Activated CD4-positive, CD25-positive, alpha-beta regulatory T cell treated with anti-CD3 and anti-CD28 coated beads, Interleukin-2, amount 50 U/mL, for 72 hours (primary cell): ENCODE results near the gene USP14.
"Not testable (repeated sequence)": the region's sequence is repeated elsewhere in the genome, so short reads cannot be mapped to it uniquely, and the experiment has no call there.

ENCODE experiments used
- DNase-seq: peaks from one replicate; pipeline ENCODE4 v3.0.0; 2021

USP14 gene

DNA sequence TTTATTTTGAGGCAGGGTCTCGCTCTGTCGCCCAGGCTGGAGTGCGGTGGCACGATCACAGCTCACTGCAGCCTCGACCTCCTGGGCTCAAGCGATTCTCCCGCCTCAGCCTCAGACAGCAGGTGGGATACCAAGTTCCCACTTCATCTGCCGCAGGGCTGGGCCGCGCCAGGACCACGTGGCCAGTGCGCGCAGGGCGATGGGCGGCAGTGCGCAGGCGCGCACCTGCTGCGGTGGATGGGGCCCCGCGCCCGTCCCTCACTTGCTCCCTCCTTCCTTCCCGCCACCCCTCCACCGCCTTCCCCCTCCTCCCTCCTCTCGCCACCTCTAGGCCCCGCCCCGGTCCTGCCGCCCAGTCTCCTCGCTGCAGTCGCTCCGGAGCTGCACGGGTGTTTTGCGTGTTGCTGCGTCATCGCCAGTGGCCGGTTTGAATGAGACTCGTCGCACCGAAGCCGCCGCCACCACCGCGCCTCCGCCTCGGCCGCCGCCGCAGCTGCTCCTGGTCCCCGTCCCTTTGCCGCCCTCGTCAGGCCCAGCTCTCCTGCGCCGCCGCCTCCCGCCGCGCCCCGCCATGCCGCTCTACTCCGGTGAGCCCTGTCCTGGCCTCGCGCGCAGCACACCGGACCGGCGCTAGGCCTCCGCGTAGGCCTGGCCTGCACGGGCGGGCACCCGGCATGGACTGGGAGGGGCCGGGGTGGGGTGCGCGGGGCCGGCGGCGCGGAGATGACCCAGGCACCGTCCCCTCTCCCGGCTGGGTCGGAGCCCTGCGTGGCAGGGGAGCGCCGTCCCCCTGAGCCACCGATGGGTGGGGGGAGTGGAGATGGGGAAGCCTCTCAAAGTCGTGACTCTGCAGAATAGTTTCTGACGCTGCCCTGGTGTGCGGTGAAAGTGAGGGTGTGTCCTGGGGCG, at the start of gene USP14:
Gene USP14 (plus strand): TSS at position 430 of the 909 bp plus-strand sequence. CDS start 142 bp downstream, at position 572.
- DNase-seq, result peak; percentile 95

DNA sequence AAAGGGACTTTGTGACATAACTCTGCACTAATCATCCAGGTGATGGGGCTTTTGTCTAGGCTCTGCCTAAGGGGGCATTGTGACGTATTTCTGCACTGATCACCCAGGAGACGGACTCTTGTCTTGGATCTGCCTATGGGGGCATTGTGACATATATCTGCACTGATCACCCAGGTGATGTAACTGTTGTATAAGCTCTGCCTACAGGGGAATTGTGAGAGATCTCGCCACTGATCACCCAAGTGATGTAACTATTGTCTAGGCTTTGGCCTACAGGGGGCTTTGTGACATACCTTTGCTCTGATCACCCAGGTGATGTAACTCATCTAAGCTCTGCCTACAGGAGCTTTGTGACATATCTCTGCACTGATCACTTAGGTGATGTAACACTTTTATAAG, 49.7 kb upstream of the USP14 start:
- not testable (repeated sequence) for DNase-seq

DNA sequence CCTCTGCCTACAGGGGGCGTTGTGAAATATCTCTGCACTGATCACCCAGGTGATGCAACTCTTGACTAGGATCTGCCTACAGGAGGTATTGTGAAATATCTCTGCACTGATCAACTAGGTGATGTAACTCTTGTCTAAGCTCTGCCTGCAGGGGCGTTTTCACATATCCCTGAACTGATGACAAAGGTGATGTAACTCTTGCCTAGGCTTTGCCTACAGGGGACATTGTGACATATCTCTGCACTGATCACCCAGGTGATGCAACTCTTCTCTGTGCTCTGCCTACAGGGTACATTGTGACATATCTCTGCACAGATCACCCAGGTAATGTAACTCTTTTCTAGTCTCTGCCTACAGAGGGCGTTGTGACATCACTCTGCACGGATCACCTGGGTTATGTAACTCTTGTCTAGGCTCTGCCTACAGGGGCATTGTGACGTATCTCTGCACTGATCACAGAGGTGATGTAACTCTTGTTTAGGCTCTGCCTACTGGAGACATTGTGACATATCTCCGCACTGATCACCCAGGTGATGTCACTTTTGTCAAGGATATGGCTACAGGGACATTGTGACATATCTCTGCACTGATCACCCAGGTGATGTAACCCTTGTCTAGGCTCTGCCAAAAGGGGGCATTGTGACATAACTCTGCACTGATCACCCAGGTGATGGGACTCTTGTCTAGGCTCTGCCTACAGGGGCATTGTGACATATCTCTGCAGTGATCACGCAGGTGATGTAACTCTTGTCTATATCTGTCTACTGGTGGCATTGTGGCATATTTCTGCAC, 49.0 kb upstream of the USP14 start:
- DNase-seq, result not testable (repeated sequence)

DNA sequence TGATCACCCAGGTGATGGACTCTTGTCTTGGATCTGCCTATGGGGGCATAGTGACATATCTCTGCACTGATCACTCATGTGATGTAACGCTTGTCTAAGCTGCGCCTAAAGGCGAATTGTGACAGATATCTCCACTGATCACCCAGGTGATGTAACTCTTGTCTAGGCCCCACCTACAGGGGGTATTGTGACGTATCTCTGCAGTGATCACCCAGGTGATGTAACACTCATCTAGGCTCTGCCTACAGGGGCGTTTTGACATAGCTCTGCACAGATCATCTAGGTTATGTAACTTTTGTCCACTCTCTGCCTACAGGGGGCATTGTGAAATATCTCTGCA, 48.5 kb upstream of the USP14 start:
- DNase-seq, result peak; percentile 48

DNA sequence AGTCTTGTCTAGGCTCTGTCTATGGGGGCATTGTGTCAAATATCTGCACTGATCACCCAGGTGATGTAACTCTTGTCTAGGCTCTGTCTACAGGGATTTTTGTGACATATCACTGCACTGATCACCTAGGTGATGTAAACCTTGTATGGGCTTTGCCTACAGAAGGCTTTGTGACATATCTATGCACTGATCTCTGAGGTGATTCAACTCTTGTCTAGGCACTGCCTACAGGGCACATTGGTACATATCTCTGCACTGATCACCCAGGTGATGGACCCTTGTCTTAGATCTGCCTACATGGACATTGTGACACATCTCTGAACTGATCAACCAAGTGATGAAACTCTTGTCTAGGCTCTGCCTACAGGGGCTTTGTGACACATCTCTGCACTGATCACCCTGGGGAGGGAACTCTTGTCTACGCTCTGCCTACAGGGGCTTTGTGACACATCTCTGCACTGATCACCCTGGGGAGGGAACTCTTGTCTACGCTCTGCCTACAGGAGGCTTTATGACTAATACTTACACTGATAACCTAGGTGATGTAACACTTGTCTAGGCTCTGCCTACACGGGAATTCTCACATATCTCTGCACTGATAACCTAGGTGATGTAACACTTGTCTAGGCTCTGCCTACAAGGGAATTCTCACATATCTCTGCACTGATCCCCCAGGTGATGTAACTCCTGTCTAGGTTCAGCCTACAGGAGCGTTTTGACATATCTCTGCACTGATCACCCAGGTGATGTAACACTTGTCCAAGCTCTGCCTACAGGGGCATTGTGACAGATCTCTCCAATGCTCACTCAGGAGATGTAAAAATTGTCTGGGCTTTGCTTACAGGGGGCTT, 47.8 kb upstream of the USP14 start:
- not testable (repeated sequence) for DNase-seq

DNA sequence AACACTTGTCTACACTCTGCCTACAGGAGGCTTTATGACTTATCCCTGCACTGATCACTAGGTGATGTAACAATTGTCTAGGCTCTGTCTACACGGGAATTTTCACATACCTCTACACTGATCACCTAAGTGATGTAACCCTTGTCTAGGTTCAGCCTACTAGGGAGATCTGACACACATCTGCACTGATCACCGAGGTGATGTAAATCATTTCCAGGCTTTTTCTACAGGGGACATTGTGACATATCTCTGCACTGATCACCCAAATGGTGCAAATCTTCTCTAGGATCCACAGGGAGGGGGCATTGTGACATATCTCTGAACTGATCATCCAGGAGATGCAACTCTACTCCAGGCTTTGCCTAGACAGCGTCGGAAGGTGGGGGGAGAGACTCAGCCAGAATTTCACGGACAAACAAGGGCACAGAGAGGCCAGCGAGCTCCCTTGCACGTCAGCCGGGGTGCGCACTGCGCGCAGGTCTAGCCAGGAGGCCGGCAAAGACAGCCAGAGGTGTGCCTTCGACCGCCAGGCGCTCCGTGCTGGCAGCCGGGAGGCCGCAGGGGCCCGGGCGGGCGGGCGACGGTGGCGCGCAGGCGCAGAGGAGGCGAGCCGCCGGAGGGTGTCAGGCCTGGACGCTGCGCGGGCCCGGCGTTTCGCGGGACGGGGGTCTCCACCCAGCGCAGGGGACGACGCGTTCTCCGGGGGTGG, 46.9 kb upstream of the USP14 start:
- DNase-seq, result peak; percentile 67

DNA sequence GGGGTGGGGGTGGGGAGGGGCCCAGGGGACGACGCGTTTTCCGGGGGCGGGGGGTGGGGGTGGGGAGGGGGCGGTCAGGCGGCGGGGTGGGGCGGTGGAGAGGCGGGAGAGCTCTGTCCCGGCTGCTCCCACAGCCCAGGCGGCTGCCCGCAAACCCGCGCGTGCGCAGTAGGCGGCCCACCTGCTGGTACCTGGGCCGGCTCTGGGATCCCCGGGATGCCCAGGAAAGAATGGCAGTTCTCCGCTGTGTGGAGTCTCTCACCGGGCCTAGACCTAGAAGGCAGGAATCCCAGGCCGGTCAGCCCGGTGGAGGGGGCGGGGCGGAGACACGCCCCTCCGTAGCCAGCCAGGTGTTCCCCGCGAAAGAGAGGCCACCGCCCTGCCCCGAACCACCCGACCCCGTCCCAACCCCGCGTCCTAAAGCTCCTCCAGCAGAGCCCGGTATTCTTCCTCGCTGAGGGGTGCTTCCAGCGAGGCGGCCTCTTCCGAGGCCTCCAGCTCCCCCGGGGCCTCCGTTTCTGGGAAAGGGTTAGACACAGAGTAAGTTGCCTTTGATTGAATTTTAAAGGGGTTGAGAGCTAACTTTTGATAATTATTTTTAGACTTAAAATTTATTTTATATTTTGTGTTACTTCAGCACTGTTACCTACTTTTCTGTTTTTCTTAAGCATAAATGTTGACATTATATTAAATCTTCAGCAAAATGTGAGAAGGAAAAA, 46.2 kb upstream of the USP14 start:
- DNase-seq, result peak; percentile 48

DNA sequence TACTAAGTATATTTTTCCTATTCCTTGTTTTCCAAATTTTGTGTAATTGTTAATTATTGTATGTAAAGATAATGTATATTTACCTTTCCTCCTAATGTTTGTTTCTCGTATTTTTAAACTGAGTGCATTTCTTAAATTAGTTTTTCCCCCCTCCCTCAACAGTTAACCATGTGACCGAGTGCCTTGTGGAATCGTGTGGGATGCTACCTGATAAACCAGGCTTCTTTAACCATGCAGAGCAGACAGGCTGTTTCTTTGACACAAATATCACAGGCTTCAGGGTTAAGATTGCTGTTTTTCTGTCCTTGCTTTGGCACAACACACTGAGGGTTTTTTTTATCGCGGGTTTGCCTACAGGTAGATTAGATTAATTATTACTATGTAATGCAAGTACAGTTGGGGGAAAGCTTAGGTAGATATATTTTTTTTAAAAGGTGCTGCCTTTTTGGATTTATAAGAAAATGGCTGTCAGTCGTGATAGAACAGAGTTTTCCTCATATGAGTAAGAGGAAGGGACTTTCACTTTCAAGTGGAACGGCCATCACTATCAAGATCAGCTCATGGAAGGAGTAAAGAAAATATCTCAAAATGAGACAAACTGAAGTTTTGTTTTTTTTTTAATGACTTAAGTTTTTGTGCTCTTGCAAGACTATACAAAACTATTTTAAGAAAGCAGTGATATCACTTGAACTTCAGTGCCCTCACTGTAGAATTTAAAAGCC, 37.7 kb upstream of the USP14 start:
- not testable (repeated sequence) for DNase-seq

DNA sequence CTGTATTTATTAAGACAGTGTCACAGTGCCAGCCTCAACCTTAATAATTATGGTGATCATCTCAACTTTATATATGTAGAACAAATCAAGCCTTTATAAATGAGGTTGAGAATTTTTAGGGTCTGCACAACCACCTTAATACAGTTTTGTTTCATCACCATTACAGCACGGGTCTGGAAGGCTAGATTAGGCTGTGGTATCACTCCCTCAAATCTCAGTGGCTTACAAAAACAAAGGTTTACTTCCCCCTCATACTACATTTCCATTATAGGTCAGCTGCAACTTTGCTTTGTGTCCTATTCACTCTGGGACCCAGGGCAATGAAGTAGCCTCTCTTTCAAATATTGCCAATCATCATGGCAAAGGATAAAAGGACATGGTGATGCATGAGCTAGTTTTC, 23.3 kb upstream of the USP14 start:
- DNase-seq, result no peak

DNA sequence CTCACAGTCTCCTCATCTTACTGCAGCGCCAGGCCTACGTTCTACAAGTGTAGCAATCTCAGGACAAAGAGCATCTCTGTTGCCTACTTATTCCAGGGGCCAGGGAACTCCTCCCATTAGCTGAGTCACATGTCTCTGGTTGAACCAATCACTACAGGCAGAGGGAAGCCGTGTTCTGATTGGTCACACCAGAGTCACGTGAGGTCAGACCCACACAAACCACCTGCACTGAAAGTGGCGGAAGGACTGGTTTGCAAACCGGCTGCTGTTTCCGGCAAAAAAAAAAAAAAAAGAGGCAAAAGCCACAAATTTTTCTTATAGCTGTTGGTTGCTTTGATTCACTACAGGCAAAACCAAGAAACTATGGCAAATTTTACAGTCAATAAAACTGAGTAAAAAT, 21.9 kb upstream of the USP14 start:
- DNase-seq, result peak; percentile 48

DNA sequence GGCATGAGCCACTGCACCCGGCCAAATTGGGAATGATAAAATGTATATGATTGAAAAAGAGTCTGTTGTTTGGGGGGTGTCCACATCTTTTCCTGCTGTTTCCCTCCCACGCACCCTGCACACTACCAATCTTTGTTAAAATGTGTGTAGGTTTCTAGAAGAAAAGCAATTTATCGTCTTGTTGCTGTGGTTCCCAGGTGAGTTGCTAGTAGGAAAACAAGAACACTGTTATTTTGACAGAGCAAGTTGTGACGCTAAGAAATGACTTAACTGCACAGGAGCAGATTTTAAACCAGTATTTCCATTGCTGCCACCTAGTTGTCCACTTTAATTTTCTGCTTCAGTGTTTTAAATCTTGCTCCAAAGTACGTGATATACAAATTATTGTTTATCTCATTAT, 21.0 kb upstream of the USP14 start:
- no peak for DNase-seq

DNA sequence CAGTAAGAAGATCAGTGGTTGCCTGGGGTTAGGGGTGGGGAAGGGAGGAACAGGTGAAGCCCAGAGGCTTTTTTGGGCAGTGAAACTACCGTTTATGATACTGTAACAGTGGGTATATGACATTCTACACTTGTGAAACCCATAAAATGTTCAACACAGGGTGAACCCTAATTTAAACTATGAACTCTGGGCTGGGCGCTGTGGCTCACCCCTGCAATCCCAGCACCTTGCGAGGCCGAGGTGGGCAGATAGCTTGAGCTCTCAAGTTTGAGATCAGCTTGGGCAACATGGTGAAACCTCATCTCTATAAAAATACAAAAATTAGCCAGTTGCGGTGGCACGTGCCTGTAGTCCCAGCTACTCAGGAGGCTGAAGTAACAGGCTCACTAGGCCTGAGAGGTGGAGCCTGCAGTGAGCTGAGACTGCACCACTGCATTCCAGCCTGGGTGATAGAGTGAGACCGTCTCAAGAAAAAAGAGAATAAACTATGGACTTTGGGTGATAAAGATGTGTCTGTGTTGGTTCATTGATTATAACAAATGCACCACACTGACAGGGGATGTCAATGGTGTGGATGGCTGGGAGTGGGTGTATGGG, 17.6 kb upstream of the USP14 start:
- DNase-seq, result no peak

DNA sequence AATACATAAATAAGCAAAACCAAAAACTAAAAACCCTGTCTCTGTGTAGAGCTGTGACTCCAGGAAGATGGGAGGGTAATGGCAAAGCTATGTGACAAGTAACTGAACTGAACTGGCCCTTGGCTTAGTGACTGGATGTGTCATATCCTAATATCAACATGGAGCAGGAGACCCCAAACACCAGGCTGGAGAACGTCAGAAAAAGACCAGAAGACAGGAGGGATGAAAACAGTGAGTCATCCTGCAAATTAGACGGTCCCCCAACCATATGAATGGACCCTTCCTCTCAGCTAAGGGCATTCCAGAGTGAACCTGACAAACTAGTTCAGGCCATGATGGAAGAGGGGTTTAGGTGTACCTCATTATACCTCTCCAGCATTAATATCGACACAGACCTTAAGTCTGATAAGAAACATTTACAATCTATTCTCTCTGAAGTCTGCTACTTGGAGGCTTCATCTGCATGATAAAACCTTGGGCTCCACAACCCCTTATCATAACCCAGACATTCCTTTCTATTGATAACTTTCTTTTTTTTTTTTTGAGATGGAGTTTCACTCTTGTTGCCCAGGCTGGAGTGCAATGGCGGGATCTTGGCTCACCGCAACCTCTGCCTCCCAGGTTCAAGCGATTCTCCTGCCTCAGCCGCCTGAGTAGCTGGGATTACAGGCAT, 15.6 kb upstream of the USP14 start:
- not testable (repeated sequence) for DNase-seq

DNA sequence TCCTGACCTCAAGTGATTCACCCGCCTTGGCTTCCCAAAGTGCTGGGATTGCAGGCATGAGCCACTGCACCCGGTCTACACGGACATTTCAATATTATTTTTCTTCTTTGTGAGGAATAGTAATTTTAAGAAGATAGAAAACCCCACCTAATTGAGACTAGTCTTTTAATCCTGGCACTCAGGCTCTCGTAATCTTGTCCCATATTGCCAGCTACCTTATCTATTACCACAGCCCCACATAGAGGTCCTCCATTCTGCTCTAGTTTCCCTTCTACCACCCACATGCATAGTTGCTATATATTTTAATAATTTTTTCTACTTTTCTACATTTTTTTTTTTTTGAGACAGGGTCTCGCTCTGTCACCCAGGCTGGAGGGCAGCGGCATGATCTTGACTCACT, 9.5 kb upstream of the USP14 start:
- DNase-seq, result no peak

DNA sequence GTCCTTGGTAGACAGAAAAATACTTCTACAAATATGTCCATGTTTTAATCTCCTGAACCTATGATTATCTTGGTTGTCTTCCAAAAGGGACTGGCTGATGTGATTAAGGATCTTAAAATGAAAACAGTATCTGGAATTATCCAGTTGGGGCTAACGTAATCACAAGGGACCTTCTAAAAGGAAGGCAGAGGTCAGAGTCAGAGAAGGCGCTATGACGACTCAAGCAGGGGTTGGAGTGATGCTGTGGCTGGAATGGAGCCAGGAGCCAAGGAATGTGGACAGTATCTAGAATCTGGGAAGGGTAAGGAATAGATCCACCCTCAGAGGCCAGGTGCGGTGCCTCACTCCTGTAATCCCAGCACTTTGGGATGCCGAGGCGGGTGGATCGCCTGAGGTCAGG, 4.2 kb upstream of the USP14 start:
- no peak for DNase-seq

DNA sequence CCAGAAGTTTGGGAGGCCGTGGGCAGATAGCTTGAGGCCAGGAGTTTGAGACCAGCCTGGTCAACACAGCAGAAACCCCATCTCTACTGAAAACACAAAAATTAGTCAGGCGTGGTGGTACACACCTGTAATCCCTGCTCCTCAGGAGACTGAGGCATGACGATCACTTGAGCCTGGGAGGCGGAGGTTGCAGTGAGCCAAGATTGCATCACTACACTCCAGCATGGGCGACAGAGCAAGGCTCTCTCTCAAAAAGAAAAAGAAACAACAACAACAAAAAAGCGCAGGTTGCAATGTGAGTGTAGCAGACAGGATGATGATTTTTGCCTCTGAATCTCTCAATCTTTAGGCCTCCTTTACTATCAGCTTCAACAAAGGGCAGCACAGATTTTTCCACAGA, 2.7 kb upstream of the USP14 start:
- DNase-seq, result no peak

DNA sequence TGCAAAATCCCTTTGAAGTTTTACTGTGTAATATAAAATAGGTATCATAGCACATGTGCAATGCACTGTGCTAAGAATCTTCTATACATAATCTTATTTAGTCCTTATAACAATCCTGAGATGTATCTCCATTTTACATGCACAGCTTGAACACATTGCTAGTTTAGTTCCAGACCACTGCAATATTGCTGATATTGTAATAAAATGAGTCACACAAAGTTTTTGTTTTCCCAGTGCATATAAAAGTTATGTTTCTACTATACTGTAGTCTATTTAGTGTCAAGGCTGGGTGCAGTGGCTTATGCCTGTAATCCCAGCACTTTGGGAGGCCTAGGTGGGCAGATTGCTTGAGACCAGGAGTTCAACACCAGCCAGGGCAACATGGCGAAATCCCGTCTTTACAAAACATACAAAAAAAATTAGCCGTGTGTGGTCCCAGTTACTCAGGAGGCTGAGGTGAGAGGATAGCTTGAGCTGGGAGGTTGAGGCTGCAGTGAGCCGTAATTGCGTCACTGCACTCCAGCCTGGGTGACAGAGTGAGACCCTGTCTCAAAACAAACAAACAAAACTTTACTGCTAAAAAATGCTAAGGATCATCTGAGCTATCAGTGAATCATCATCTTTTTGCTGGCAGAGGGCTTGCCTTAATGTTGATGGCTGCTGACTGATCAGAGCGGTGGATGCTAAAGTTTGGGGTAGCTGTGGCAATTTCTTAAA, 1.7 kb upstream of the USP14 start:
- DNase-seq, result no peak

DNA sequence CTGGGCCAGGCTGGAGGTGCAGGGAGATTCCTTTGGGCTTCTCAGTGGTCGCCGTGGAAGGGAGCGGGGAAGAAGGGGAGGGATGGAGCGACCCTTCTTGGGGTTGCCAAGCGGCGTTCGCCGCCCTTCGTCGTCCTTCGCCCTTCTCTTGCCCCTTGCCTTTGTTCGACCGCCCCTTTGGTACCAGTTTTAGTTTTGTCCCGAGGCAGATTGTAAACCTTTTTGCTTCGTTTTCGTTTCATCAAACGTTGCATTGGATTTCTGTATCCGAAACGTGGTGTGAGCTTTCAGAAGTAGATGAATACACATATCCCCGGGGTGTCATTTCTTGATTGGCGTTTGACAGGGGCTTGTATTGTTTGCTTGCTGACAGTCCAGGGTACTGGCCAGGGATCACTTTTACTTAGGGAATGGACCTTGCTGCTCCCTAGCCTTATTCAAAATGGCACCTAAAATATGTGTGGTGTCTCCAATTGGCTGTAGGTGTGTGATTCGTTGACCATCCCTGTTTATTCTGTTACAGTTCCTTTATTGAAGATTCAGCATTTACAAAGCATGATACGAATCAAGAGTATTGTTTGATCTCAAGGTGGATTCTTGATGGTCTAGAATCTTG, 788 bp downstream of the USP14 start:
- no peak for DNase-seq

DNA sequence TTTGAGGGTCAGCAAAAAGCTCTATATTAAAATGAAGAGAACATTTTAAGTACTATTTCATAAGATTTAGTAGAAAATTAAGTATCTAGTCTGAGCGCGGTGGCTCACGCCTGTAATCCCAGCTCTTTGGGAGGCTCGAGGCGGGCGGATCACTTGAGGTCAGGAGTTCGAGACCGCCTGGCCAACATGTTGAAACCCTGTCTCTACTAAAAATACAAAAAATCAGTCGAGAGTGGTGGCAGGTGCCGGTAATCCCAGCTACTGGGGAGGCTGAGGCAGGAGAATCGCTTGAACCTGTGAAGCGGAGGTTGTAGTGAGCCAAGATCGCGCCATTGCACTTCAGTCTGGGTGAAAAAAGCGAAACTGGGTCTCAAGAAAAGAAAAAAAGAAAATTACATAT, 1.6 kb downstream of the USP14 start:
- DNase-seq, result no peak
